HG02973 (cell line): ENCODE results near the gene GPR171.
A peak's percentile ranks its signal among the peaks of the same experiment; 100 is the strongest.
"Not testable (repeated sequence)": the region's sequence is repeated elsewhere in the genome, so short reads cannot be mapped to it uniquely, and the experiment has no call there.

Source experiments
- ATAC-seq: cut with Tn5 transposase; IDR thresholded peaks from one replicate; pipeline ENCODE4 v1.9.1; 2021; ENCODE audit warnings: moderate library complexity; ENCODE audit not compliant: unreplicated experiment

GPR171 gene

GRCh38 chr3:151203051-151203420, at the start of gene GPR171:
GPR171 (minus strand) TSS chr3:151203216; CDS start chr3:151199386, 3,830 bp downstream.
- peak; percentile 89 for ATAC-seq

GRCh38 chr3:151248772-151249337, 45.8 kb upstream of the GPR171 start:
- no peak for ATAC-seq

- not testable (repeated sequence) for ATAC-seq
These were observed 39.0 kb upstream of the GPR171 start for GRCh38 chr3:151242006-151242405.

- no peak for ATAC-seq
These were observed 33.7 kb upstream of the GPR171 start for GRCh38 chr3:151236736-151237135.

GRCh38 chr3:151236316-151236715, 33.3 kb upstream of the GPR171 start:
- ATAC-seq: no peak

- ATAC-seq: no peak
These were observed 31.8 kb upstream of the GPR171 start for GRCh38 chr3:151234825-151235224.

- ATAC-seq: no peak
These were observed 30.0 kb upstream of the GPR171 start for GRCh38 chr3:151232991-151233390.

- not testable (repeated sequence) for ATAC-seq
These were observed 29.4 kb upstream of the GPR171 start for GRCh38 chr3:151232403-151232802.

GRCh38 chr3:151230646-151231045, 27.6 kb upstream of the GPR171 start:
- ATAC-seq: peak; percentile 62

GRCh38 chr3:151228666-151229040, 25.6 kb upstream of the GPR171 start:
- ATAC-seq: no peak

GRCh38 chr3:151227807-151228665, 25.0 kb upstream of the GPR171 start:
- ATAC-seq: peak; percentile 77

- no peak for ATAC-seq
These were observed 24.3 kb upstream of the GPR171 start for GRCh38 chr3:151227266-151227806.

- no peak for ATAC-seq
These were observed 23.8 kb upstream of the GPR171 start for GRCh38 chr3:151226825-151227224.

- no peak for ATAC-seq
These were observed 23.1 kb upstream of the GPR171 start for GRCh38 chr3:151226088-151226563.

GRCh38 chr3:151225040-151225975, 22.3 kb upstream of the GPR171 start:
- ATAC-seq: no peak

- no peak for ATAC-seq
These were observed 21.4 kb upstream of the GPR171 start for GRCh38 chr3:151224268-151224866.

GRCh38 chr3:151219056-151219455, 16.0 kb upstream of the GPR171 start:
- no peak for ATAC-seq

- no peak for ATAC-seq
These were observed 15.1 kb upstream of the GPR171 start for GRCh38 chr3:151218136-151218535.

GRCh38 chr3:151216641-151217607, 13.9 kb upstream of the GPR171 start:
- no peak for ATAC-seq
